ENCODE measurements around the gene SCRN1. TPM values are rescaled to one million over a fixed set of nuclear protein-coding genes. Genes with fewer than 3 reads are reported as not detected.
"Not testable (repeated sequence)": the region's sequence is repeated elsewhere in the genome, so short reads cannot be mapped to it uniquely, and the experiment has no call there.

Gene SCRN1
- total RNA-seq, 4 donors from 2014 or later = 15.0 to 24.5 (median 17.3) TPM

DNA sequence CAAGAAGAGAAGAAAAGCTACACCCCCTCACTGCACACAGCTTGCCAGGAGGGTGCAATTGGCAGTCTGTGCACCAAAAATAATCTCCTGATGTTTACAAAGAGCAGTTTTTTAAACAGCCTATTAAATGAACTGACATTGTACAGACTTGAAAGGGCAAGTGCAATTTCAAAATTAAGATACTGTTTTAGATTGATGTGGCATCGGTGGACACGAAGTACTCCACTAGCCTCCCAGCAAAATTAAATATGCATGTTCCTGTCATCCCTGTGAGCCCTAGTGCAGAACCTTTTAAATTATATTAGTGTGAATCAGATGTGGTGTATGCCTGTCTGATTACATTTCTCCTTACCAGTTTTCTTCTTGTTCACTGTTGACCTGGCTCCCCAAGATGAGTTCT is 95.3 kb downstream of the SCRN1 start:
- no peaks in the 10 kb centered on the region for H3K36me3 ChIP-seq
- no peak overlapping the region for H3K27ac ChIP-seq
- no peaks in the 10 kb centered on the region for H3K27me3 ChIP-seq
- no peak for TF ChIP-seq POLR2A (IDR thresholded peaks at IDR 0.05)
- TF ChIP-seq EP300 (IDR thresholded peaks at IDR 0.05; ENCODE audit: low read depth) = no peak
- no peak for TF ChIP-seq POLR2AphosphoS5 (IDR thresholded peaks at IDR 0.05)
- TF ChIP-seq, protein P1, sequence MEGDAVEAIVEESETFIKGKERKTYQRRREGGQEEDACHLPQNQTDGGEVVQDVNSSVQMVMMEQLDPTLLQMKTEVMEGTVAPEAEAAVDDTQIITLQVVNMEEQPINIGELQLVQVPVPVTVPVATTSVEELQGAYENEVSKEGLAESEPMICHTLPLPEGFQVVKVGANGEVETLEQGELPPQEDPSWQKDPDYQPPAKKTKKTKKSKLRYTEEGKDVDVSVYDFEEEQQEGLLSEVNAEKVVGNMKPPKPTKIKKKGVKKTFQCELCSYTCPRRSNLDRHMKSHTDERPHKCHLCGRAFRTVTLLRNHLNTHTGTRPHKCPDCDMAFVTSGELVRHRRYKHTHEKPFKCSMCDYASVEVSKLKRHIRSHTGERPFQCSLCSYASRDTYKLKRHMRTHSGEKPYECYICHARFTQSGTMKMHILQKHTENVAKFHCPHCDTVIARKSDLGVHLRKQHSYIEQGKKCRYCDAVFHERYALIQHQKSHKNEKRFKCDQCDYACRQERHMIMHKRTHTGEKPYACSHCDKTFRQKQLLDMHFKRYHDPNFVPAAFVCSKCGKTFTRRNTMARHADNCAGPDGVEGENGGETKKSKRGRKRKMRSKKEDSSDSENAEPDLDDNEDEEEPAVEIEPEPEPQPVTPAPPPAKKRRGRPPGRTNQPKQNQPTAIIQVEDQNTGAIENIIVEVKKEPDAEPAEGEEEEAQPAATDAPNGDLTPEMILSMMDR (IDR thresholded peaks at IDR 0.05) = no peak
- no peaks in the 10 kb centered on the region for H3K4me1 ChIP-seq
- in situ Hi-C loops (cut with MboI; ENCODE audit: low pct_ligation_motif_present in 1 of 4, low pct_unique_long_range_greater_than_20kb in 1 of 4, low sequenced_read_pairs in 3 of 4) (no loop called here), intact Hi-C loops (cut with DNase I; ENCODE audit: low total_unique reads) (no loop called here)
- no peak overlapping the region for H3K4me3 ChIP-seq
- H3K9me3 ChIP-seq = no peaks in the 10 kb centered on the region
- 71% methylated on average over 2 of the region's 2 CpGs; no CpG with 5 or more reads in 1 of the 2 donors for WGBS, 2 donors (ENCODE audit: low coverage in 1 of 2)
- DNase-seq = no peak

- Histone ChIP-seq H3K4me1 (no peaks in the 10 kb centered on the region), H3K27me3 (no peaks in the 10 kb centered on the region), H3K36me3 (no peaks in the 10 kb centered on the region), H3K4me3 (no peak overlapping the region), H3K27ac (no peak overlapping the region), H3K9me3 (no peaks in the 10 kb centered on the region)
- WGBS, 2 donors (ENCODE audit: low coverage in 1 of 2) = 60 to 80% methylated on average over 1 to 6 of the region's 6 CpGs
- in situ Hi-C loops (cut with MboI; ENCODE audit: low pct_ligation_motif_present in 1 of 4, low pct_unique_long_range_greater_than_20kb in 1 of 4, low sequenced_read_pairs in 3 of 4) (no loop called here), intact Hi-C loops (cut with DNase I; ENCODE audit: low total_unique reads) (no loop called here)
- DNase-seq = no peak
- TF ChIP-seq EP300 (IDR thresholded peaks at IDR 0.05; ENCODE audit: low read depth) (no peak), POLR2A (IDR thresholded peaks at IDR 0.05) (no peak), POLR2AphosphoS5 (IDR thresholded peaks at IDR 0.05) (no peak)
- TF ChIP-seq, protein P1 (IDR thresholded peaks at IDR 0.05) = no peak
Observed at GRCh38 chr7:29893351-29893965, 96.1 kb downstream of the SCRN1 start.

GRCh38 chr7:29892231-29892630 is 97.4 kb downstream of the SCRN1 start:
- Histone ChIP-seq H3K9me3 (no peaks in the 10 kb centered on the region), H3K36me3 (no peaks in the 10 kb centered on the region), H3K4me3 (no peak overlapping the region), H3K27ac (no peak overlapping the region), H3K4me1 (no peaks in the 10 kb centered on the region), H3K27me3 (no peaks in the 10 kb centered on the region)
- intact Hi-C loops (cut with DNase I; ENCODE audit: low total_unique reads) (no loop called here), in situ Hi-C loops (cut with MboI; ENCODE audit: low pct_ligation_motif_present in 1 of 4, low pct_unique_long_range_greater_than_20kb in 1 of 4, low sequenced_read_pairs in 3 of 4) (no loop called here)
- DNase-seq = no peak
- TF ChIP-seq EP300 (IDR thresholded peaks at IDR 0.05; ENCODE audit: low read depth) (no peak), POLR2A (IDR thresholded peaks at IDR 0.05) (no peak), POLR2AphosphoS5 (IDR thresholded peaks at IDR 0.05) (no peak)
- TF ChIP-seq, protein P1 (IDR thresholded peaks at IDR 0.05) = no peak
- 96% methylated on average over 5 of the region's 5 CpGs; no CpG with 5 or more reads in 1 of the 2 donors for WGBS, 2 donors (ENCODE audit: low coverage in 1 of 2)

GRCh38 chr7:29891766-29892165 is 97.8 kb downstream of the SCRN1 start:
- H3K27ac ChIP-seq = no peak overlapping the region
- intact Hi-C loops (cut with DNase I; ENCODE audit: low total_unique reads) (no loop called here), in situ Hi-C loops (cut with MboI; ENCODE audit: low pct_ligation_motif_present in 1 of 4, low pct_unique_long_range_greater_than_20kb in 1 of 4, low sequenced_read_pairs in 3 of 4) (no loop called here)
- no peaks in the 10 kb centered on the region for H3K27me3 ChIP-seq
- TF ChIP-seq POLR2AphosphoS5 (IDR thresholded peaks at IDR 0.05) (no peak), POLR2A (IDR thresholded peaks at IDR 0.05) (no peak), EP300 (IDR thresholded peaks at IDR 0.05; ENCODE audit: low read depth) (no peak)
- TF ChIP-seq, protein P1 (IDR thresholded peaks at IDR 0.05) = no peak
- H3K4me1 ChIP-seq = no peaks in the 10 kb centered on the region
- no peaks in the 10 kb centered on the region for H3K9me3 ChIP-seq
- 84 to 100% methylated on average over 1 to 4 of the region's 4 CpGs for WGBS, 2 donors (ENCODE audit: low coverage in 1 of 2)
- H3K4me3 ChIP-seq = no peak overlapping the region
- H3K36me3 ChIP-seq = no peaks in the 10 kb centered on the region
- no peak for DNase-seq

- DNase-seq; H3K27me3 ChIP-seq; H3K9me3 ChIP-seq; H3K27ac ChIP-seq; intact Hi-C loops (cut with DNase I; ENCODE audit: low total_unique reads); H3K4me3 ChIP-seq; H3K36me3 ChIP-seq; in situ Hi-C loops (cut with MboI; ENCODE audit: low pct_ligation_motif_present in 1 of 4, low pct_unique_long_range_greater_than_20kb in 1 of 4, low sequenced_read_pairs in 3 of 4); H3K4me1 ChIP-seq: not testable (repeated sequence)
- 100% methylated on average over 2 of the region's 14 CpGs; no CpG with 5 or more reads in 1 of the 2 donors for WGBS, 2 donors (ENCODE audit: low coverage in 1 of 2)
Observed at GRCh38 chr7:29890786-29891185, 98.8 kb downstream of the SCRN1 start.
